Activated naive CD4-positive, alpha-beta T cell (primary cell): ENCODE data around the gene GNB2.
A peak's percentile ranks its signal among the peaks of the same experiment; 100 is the strongest.
"Not testable (repeated sequence)": the region's sequence is repeated elsewhere in the genome, so short reads cannot be mapped to it uniquely, and the experiment has no call there.

Experiments used
- DNase-seq, 4 experiments: peaks; one replicate each; lab custom pipeline; 2025; lab: John Stamatoyannopoulos, UW

The GNB2 gene

GRCh38 chr7:100665168-100665726 lies 8.3 kb upstream of the GNB2 start:
- no peak for DNase-seq

GRCh38 chr7:100667331-100668068 lies 6.0 kb upstream of the GNB2 start:
- no peak for DNase-seq

DNA sequence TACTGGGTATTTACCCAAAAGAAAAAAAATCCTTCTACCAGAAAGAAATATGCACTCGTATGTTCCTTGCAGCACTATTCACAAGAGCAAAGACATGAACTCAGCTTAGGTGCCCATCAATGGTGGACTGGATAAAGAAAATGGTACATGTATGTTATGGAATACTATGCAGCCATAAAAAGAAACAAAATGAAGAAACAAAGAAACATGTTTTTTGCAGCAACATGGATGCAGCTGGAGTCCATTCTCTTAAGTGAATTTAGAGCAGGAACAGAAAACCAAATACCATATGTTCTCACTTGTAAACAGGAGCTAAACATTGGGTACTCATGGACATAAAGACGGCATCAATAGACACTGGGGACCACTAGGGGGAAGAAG lies 5.5 kb upstream of the GNB2 start:
- no peak for DNase-seq

DNA sequence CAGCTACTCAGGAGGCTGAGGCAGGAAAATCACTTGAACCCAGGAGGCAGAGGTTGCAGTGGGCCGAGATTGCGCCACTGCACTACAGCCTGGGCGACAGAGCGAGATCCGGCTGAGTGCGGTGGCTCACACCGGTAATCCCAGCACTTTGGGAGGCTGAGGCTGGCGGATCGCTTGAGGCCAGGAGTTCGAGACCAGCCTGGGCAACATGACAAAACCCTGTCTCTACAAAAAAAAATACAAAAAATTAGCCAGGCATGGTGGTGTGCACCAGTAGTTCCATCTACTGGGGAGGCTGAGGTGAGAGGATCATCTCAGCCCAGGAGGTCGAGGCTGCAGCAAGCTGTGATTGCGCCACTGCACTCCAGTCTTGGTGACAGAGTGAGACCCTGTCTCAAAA lies 4.4 kb upstream of the GNB2 start:
- DNase-seq: not testable (repeated sequence)

GRCh38 chr7:100670074-100670473 lies 3.5 kb upstream of the GNB2 start:
- DNase-seq: no peak

- no peak for DNase-seq
Measured at GRCh38 chr7:100671353-100672327, 1.9 kb upstream of the GNB2 start.

DNA sequence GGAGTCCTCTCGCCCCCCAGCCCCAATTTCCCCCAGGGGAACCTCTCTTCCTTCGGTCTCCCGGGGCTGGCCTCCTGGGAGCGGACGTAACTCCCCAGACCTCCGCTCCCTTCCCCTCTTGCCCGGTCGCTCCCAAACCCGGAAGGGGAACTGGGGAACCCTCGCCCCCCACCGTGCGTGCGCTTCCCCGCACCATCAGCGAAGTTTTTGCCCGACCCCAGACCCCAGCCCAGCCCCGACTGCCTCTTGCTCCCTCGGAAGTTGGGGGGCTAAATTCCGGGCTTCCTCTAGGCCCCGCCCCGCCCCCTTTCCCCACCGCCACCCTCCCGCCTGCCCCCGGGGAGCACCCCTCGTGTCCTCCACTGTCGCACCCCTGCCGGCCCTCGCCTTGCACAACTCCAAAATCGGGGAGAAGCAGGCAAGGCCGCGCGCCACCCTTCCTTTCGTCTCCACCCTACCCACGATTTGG lies 436 bp downstream of the GNB2 start:
- DNase-seq: peak in 2 of 4 experiments; percentile 26 to 44

DNA sequence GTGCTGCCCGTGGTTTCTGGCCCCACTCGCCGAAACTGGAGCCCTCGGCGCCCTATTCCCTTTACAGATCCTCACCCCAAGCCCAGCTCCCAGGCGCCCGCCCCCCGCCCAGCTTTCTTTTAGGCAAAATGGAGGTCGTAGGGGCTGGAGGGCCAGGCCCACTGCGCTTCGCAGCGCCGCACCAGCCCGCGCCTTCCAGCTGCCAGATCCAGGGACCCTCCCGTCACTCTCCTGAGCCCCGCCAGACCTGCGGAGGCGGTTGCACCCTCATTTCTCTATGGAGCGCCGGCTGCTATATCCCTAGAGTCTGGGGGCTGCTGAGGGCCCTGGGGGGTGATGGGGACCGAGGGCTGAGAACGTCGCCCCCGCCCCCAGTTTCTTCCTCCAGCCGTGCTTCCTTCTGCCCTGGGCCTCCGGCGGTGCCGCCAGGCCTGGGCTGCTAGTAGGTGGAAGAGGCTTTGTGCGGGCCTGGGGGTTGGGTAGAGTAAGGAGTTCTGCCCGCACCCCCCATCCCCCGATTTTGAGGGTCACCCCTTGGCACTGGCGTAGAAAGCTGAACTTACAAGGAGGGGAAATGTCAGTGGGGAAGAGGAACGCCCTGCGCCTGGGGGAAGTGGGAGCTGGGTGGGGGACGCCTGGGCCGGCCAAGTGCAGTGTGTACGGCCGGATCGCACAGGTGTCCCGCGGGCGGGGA lies 1.0 kb downstream of the GNB2 start:
- DNase-seq: peak in 1 of 4 experiments; percentile 31

DNA sequence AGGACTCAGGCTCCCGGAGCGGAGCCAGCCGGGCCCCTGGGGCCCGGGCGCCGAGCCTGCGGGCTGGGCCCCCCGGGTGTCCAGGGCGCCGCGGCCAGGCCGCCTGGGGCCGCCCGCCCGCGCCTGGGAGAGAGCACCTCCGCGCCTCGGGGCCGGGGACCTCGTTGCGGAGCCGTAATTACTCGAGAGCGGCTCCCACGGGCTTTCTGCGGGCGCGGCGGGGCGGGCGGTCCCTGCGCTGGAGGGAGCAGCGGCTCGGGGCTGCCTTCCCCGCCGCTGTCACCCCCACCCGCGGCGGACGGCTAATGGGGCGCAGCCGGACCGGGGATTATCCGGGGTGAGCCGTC lies 1.5 kb downstream of the GNB2 start:
- peak in 1 of 4 experiments; percentile 52 for DNase-seq

- DNase-seq: peak; percentile 49 to 89 (median 70)
Measured at GRCh38 chr7:100675581-100676350, 2.2 kb downstream of the GNB2 start.

- DNase-seq: no peak
Measured at GRCh38 chr7:100676501-100677306, 3.2 kb downstream of the GNB2 start.

DNA sequence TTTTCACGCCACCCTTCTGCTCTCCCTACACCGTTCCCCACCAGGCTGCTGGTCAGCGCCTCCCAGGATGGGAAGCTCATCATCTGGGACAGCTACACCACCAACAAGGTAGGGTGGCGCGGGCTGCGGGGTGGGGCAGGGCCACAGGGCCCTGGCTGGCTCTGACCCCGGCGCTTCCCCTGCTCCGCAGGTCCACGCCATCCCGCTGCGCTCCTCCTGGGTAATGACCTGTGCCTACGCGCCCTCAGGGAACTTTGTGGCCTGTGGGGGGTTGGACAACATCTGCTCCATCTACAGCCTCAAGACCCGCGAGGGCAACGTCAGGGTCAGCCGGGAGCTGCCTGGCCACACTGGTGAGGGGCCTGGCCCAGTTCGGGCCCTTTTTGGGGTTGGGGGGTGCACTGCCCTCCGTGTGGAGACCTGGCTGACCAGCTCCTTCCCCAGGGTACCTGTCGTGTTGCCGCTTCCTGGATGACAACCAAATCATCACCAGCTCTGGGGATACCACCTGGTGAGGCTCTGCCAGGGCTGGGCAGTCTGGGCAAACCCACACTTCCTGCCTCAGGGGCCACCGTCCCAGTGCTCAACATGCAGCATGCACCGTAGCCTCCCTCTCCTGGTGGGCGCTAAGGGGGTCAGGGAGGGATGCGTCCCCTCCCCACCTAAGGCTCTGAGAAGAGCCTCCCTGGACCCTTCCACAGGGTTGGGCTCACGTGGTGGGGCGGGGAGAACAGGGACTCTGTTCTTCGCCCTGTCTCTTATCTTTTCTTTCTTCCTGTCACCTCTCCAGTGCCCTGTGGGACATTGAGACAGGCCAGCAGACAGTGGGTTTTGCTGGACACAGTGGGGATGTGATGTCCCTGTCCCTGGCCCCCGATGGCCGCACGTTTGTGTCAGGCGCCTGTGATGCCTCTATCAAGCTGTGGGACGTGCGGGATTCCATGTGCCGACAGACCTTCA lies 4.0 kb downstream of the GNB2 start:
- no peak for DNase-seq

DNA sequence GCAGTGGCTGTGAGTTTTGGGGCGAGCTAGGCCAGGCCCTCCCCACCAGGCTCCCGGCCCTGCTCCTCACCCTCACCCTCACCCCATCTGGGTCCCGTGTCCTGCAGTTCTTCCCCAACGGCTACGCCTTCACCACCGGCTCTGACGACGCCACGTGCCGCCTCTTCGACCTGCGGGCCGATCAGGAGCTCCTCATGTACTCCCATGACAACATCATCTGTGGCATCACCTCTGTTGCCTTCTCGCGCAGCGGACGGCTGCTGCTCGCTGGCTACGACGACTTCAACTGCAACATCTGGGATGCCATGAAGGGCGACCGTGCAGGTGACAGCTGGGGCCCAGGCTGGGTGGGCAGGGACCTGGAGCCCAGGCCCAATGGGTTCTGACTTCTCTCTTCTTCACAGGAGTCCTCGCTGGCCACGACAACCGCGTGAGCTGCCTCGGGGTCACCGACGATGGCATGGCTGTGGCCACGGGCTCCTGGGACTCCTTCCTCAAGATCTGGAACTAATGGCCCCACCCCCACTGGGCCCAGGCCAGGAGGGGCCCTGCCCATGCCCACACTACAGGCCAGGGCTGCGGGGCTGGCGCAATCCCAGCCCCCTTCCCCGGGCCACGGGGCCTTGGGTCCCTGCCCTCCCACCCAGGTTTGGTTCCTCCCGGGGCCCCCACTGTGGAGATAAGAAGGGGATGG lies 4.9 kb downstream of the GNB2 start:
- DNase-seq: no peak

GRCh38 chr7:100679129-100679926 lies 5.8 kb downstream of the GNB2 start:
- no peak for DNase-seq

DNA sequence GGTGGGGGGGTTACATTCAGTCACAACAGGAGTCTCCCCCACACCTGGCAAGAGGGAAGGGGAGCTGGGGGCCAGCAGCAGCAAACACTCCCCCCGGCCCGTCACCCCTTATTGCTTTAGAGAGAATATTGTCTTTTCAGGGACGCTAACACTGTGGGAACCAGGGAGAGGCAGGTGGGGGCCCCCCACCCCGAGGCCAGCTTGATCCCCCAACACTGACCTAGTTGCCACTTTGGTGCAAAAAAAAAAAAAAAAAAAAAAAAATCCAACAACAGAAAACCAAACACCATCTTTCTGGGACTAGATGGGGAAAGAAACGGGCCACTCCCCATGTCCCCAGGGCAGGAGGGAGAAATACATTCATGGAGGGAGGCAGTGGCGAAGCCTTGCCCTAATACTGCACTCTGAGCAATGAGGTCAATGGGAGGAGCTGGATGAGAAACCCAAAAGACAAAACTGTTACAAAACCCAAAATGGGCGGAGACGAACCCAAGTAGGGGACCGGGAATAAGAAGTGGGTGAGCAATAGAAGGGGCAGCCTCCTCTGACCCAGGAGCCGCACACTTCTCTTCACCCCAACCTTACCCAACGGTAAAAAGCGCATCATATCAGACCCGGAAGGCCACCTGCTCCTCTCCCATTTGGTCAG lies 6.5 kb downstream of the GNB2 start:
- DNase-seq: no peak

DNA sequence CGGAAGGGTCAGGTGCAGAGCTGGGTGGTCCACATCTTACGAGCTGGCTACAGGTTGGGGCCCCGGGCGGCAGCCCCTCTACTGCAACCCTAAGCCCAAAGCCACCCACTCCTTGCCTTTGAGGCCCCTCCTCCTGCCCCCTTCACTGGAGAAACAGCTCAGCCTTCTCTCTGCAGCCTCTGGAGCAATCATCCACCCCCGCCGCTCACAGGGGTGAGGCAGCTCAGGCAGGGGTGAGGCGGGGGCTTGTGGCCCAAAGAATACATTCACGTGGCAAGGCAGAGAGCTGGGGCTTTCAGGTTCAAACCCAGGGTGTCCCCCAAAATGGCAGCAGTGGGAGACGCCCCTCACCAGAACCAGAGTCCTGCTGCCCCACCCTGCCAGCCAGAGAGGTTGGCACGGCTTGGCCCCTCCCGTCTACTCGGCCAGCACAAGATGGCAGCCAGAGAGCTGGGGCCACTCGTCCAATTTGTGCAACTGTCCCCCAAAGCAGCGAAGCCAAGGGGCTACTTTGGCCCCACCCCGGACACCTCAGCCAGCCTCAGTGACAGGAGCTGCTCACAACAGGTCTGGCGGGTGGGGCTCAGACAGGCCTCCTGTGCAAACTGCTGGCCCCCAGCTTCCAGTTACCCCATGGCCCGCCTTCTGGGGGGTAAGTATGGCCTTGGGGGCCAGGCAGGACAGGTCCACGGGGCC lies 7.2 kb downstream of the GNB2 start:
- no peak for DNase-seq
